Activated T-cell treated with anti-CD3 and anti-CD28 coated beads for 1 hour (primary cell): ENCODE results near the gene GCNT2.
"Not testable (repeated sequence)": the region's sequence is repeated elsewhere in the genome, so short reads cannot be mapped to it uniquely, and the experiment has no call there.

Experiments
- DNase-seq: peaks from one replicate; pipeline ENCODE4 v3.0.0-alpha.2; 2020; ENCODE audit warnings: low read depth

The GCNT2 gene

GRCh38 chr6:10547809-10548208 lies 26.7 kb downstream of the GCNT2 start:
- DNase-seq = no peak

- no peak for DNase-seq
Measured at GRCh38 chr6:10550764-10551163, 29.6 kb downstream of the GCNT2 start.

DNA sequence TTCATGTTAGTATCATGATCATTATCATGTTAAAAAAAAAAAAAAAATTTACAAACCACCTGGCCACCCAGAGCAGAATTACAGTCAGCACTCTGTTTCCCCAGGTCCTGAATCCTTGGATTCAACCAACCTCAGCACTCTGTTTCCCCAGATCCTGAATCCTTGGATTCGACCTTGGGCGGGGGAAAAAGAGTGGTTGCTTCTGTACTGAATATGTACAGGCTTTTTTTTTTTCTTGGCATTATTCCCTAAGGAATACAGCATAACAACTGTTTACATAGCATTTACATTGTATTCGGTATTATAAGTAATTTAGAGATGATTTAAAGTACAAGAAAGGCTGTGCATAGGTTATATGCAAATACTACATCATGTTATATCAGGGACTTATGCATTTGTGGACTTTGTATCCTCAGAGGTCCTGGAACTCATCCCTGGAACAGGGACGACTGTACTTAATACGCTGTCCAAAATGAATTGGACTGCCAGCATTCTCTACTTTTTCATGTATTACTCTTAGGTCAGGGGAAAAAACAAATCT lies 31.2 kb downstream of the GCNT2 start:
- DNase-seq = no peak

DNA sequence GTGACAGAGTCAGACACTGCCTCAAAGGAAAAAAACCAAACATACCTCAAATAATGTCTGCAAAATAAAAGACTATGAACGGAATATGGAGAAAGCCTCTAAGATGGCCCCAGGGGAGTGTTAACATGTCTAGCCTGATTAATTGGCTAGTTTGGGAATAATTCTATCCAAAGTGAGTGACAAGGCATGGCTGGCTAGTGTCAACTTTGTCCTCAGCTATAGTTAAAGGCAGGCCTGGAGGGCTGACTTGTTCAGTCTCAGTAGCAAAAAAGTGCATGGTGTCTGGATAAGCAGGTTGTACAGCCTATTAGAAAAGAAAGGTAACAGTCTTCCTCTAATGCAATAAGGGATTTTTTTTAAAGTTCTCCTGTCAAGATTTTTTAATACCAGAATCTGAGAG lies 32.7 kb downstream of the GCNT2 start:
- DNase-seq = no peak

DNA sequence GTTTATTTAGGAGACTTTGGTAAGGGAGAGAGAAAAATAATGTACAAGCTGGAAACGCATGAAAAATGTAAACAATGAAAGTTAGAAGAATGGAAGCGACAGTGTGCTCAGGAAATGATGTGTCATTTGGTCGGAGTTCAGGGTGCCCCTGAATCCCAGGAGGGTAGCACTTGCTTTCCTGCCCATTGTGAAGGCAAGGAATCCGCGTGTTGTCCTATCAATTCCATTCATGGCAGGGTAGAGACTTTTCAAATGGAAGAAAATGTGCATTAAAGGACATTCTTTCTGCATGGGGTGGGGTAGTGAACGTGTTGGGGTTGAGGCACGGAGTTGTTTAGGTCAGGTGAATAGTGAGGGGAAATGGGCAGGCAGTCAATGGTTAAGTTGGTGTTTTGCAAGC lies 33.7 kb downstream of the GCNT2 start:
- no peak for DNase-seq

DNA sequence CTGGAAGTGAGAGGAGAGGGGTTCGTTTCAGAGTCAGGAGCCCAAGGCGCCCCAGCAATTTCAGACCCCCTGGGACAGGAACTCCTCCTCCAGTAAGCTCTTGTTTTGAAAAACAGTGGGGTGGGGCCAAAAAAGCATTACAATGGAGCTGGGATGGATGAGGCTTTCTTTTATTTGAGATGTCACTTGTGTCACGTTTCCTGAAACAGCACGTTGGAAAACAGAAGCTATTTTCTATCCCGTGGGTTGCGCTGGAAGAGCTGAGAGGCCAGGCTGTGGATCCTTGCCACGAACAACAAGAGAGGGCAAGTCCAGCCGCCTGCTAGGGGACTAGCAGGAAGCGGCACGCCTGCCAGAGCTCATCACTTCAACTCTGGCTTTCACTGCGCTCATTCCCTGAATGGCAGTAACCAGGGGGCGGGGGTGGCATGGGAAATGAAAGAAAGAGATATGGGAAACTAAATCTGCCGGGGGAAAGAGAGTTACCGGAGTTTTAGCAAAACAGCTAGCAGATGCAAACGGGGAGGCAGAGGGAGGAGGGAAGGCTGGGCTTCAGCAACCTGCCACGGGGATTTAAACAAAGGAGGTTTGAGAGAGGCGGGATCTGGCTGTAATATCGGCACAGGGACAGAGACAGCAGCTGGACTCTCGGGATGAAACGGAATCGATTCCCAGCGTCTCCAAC lies 34.6 kb downstream of the GCNT2 start:
- DNase-seq = no peak

- DNase-seq = no peak
Measured at GRCh38 chr6:10556589-10556988, 35.4 kb downstream of the GCNT2 start.

GRCh38 chr6:10556992-10557391 lies 35.8 kb downstream of the GCNT2 start:
- no peak for DNase-seq

DNA sequence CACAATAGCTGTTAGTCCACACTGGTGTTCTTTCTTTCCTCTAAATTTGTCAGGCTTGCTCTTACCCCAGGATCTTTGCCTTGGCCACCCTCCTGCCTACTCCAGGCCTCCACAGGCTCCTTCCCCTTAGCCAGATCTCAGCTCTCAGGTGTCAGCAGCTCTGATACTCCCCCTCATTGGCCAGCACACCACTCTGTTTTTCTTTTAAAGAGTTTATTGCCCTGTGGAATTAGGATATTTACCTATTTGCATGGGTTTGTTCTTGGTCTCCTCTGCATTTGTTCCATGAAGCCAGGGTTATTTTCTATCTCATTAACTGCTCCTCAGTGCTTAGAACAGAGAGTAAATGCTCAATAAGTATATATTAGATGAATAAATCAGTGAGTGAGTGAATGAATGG lies 36.8 kb downstream of the GCNT2 start:
- no peak for DNase-seq

DNA sequence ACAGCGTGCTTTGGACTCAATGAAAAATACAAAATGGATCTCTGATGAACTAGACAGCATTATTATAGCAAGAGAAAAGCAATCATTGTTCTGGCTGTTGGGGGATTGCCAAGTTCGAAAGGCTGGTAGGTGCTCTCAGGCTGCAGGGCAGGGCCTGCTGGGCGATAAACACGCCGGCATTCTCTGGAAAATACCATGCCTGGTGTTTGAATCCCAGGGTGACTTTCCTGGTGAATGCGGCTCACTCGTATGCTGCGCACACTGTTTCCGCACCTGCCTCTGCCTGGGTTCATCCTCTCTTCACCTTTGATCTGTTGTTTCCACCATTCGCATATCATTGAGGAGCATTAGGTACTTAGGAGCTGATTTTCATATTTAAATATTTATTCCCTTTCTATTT lies 37.4 kb downstream of the GCNT2 start:
- DNase-seq = no peak

DNA sequence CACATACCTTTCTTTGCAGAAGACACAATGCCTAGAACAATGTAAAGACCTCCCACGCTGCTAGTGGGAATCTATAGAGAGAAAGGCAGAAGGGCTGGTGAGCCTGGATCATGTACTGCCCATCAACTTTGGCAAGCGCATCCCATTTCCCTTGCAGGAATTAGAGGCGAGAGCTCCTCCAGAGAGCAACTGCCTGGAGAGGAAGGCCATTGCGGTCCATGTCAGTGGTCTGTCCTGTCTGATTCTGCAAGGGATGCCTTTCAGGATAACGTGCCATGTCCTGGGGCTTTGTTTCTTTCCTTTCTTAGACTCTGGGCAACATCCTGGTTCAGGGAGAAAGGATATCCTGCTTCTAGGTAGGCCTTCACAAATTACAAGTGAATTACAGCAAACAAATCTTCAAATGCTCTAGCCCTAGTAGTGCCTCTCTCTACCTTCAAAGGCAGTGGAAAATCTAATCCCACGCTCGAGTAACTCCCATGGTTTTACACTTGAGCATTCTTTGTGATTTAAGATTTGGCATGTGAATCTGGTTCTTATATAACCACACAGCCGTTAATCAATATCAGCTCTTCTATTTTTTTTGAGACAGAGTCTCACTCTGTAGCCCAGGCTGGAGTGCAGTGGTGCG lies 38.5 kb downstream of the GCNT2 start:
- DNase-seq = no peak

DNA sequence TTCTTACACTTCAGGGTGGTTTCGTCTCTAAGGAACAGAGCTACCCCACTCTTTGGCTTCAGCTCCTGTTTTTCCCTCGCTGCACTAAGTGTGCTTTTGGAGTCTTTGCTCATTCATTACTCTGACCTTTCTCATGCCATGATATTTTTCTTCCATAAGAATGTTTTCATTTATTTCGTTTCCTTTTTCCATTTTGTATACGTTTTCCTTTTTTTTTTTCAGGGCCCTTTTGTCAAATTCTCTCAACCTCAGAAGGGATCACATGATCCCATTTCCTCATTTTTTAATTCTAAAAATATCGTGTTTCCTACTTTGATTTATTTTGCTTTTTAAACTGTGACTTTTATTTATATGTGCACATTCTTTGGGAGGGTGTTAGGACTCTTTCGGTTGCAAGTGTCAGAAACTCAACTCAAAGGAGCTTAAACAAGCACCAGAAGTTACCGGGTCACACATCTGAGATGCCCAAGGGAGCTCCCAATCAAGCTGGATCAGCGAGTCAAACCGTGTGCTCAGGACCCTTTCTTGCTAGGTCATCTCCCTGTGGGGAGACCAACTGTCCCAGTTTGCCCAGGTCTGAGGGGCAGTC lies 40.6 kb downstream of the GCNT2 start:
- DNase-seq = no peak

DNA sequence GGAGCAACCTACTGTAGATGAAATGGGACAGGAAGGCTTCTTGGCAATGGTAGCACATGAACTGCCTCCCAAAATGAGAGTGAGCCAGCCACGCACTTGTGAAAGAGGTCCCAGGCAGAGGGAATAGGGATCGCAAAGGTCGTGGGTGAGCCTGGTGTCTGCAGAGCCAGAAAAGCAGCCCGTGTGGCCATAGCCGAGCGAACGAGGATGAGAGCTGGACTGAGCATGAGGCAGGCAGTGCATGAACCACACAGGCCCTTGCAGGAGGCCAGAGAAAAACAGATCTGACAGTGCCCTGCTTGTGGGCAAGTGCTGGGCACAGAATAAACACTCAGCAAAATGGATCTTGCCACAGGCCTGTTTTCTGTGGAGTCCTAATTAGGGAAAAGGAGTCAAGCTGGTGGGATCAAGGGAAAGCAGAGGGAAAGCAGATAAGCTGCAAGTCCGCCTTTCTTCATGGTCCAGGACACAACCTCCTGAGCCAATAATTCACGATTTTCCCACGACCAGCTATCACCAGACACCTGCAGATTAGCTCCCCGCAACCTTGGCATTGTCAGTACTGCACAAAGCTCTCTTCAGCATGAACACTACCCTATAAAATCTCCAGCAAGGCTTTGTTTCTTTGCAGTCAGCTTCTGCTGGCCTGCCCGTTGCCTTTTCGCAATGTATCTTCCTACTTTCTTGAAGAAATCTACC lies 44.0 kb downstream of the GCNT2 start:
- no peak for DNase-seq

DNA sequence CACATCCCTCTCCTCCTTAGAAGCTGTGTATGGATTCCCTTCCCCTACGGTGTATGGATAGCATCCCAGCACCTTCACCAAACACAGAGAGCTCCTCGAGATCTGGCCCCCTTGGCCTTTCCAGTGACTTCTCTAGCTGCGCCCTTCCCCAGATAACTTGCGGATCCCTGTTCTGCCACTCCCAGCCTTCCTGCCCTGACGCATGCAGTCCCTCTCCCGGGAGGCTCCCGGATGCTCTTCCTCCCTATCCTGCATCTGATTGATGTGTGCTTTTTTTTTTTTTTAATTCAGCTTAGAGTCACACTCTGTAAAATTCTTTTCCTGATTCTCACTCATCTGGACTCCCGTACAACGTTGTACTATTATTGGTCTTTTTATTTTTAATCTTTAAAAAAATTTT lies 44.8 kb downstream of the GCNT2 start:
- no peak for DNase-seq

- DNase-seq = no peak
Measured at GRCh38 chr6:10567256-10568026, 46.3 kb downstream of the GCNT2 start.

GRCh38 chr6:10569392-10570127 lies 48.4 kb downstream of the GCNT2 start:
- DNase-seq = no peak

GRCh38 chr6:10575519-10575918 lies 54.4 kb downstream of the GCNT2 start:
- not testable (repeated sequence) for DNase-seq

DNA sequence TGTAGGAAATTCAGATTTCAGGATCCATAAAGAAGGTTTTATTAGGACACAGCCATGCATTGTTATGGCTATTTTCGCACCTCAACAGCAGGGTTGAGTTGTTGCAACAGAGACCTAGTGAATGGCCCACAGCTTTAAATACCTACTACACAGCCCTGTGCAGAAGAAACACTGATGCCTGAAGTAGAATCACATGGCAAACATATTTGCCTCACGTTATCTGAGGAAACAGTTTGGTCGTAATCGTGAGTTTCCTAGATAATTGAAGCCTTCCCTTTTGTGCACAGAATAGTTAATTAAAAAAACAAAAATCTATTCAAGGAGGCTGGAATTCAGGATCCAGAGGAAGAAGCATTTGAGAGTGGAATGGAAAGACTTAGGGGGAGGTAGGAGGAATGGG lies 55.1 kb downstream of the GCNT2 start:
- DNase-seq = no peak

DNA sequence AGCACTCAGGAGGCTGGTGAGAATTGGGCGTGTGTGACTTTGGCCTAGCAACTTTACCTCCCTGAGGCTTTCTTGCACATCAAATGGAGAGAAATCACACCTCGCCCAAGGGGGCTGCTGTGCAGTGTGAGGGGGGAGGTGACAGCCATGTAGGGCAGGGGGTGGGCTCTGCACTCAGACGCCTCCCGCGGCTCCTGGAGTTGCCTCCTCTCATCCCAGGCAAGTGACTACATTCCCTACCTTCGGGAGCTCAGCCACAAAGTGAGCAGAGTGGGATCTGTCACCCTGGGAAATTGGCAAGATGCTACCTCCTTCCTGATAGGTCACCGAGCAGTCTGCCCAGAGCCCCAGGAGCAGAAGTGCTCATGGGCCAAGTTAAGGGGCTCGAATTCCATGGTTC lies 56.0 kb downstream of the GCNT2 start:
- no peak for DNase-seq

- DNase-seq = no peak
Measured at GRCh38 chr6:10578723-10579122, 57.6 kb downstream of the GCNT2 start.

GRCh38 chr6:10579803-10580202 lies 58.7 kb downstream of the GCNT2 start:
- no peak for DNase-seq
